ENCODE measurements around the gene SLC25A25.

SLC25A25 gene

GRCh38 chr9:128145536-128145935 lies 77.5 kb downstream of the SLC25A25 start:
- DNase-seq (ENCODE audit: low read depth in 2 of 2): no peak

GRCh38 chr9:128145951-128146351 lies 77.9 kb downstream of the SLC25A25 start:
- DNase-seq (ENCODE audit: low read depth in 2 of 2): no peak

GRCh38 chr9:128146591-128147120 lies 78.6 kb downstream of the SLC25A25 start:
- DNase-seq (ENCODE audit: low read depth in 2 of 2): no peak

- no peak for DNase-seq (ENCODE audit: low read depth in 2 of 2)
Observed at GRCh38 chr9:128148509-128149000, 80.5 kb downstream of the SLC25A25 start.

- no peak for DNase-seq (ENCODE audit: low read depth in 2 of 2)
Observed at GRCh38 chr9:128149001-128149701, 81.1 kb downstream of the SLC25A25 start, which contains the start of gene LCN2. TSS of gene LCN2 (plus strand) at chr9:128149453. CDS start at chr9:128149526, 73 bp downstream.

GRCh38 chr9:128149951-128150593 lies 82.0 kb downstream of the SLC25A25 start:
- no peak for DNase-seq (ENCODE audit: low read depth in 2 of 2)

- DNase-seq (ENCODE audit: low read depth in 2 of 2): no peak
Observed at GRCh38 chr9:128150594-128151308, 82.7 kb downstream of the SLC25A25 start.

GRCh38 chr9:128151309-128152132 lies 83.5 kb downstream of the SLC25A25 start:
- DNase-seq (ENCODE audit: low read depth in 2 of 2): no peak

GRCh38 chr9:128152133-128153059 lies 84.4 kb downstream of the SLC25A25 start:
- no peak for DNase-seq (ENCODE audit: low read depth in 2 of 2)

- DNase-seq (ENCODE audit: low read depth in 2 of 2): no peak
Observed at GRCh38 chr9:128153060-128153946, 85.3 kb downstream of the SLC25A25 start.

GRCh38 chr9:128153947-128154695 lies 86.1 kb downstream of the SLC25A25 start:
- no peak for DNase-seq (ENCODE audit: low read depth in 2 of 2)

- DNase-seq (ENCODE audit: low read depth in 2 of 2): no peak
Observed at GRCh38 chr9:128155736-128156500, 87.9 kb downstream of the SLC25A25 start.

Data from stimulated activated CD8-positive, alpha-beta memory T cell treated with anti-CD3 and anti-CD28 coated beads, Interleukin-15, amount 100 ng/mL, for 4 hours (primary cell).